Mesothelial cell of epicardium (in vitro differentiated cells): ENCODE results near the gene PARVA. TPM values are rescaled to one million over a fixed set of nuclear protein-coding genes. Genes with fewer than 3 reads are reported as not detected.

Source experiments
- DNase-seq, 2 experiments: peaks; one replicate each; pipeline ENCODE4 v3.0.0; 2021; ENCODE audit warnings: low spot score in 2 of 2; ENCODE audit not compliant: unreplicated experiment in 2 of 2
- H3K27ac Mint-ChIP-seq: 2 replicates; pipeline ENCODE4 v1.8.0; 2021; ENCODE audit warnings: mixed read lengths
- H3K27me3 Mint-ChIP-seq: 2 replicates; pipeline ENCODE4 v1.8.0; 2021; ENCODE audit warnings: low read depth, mixed read lengths
- H3K36me3 Mint-ChIP-seq: 2 replicates; pipeline ENCODE4 v1.8.0; 2021; ENCODE audit warnings: mixed read lengths
- H3K4me1 Mint-ChIP-seq: 2 replicates; pipeline ENCODE4 v1.8.0; 2021; ENCODE audit warnings: mixed read lengths
- H3K4me3 Mint-ChIP-seq: 2 replicates; pipeline ENCODE4 v1.8.0; 2021; ENCODE audit warnings: mild to moderate bottlenecking, moderate library complexity, mixed read lengths
- H3K9me3 Mint-ChIP-seq: 2 replicates; pipeline ENCODE4 v1.8.0; 2021; ENCODE audit warnings: mixed read lengths
- total RNA-seq: library from RNA; stranded (reverse); gene quantifications from 3 replicates; pipeline ENCODE4 v1.2.1, GENCODE V29; 2021
- TF ChIP-seq, protein P1 (sequence below): fragments of 200-600 bp; sonication (generic); IDR thresholded peaks from one replicate; pipeline ENCODE4 v1.5.0; 2021; ENCODE audit warnings: antibody characterized with exemption; ENCODE audit not compliant: unreplicated experiment

Gene PARVA
- total RNA-seq, 1 donor from 2014 or later, result 77.1 TPM

GRCh38 chr11:12458042-12458441, 80.7 kb downstream of the PARVA start:
- peaks cover 4% of the 10 kb centered on the region for H3K9me3 Mint-ChIP-seq
- peaks cover 19% of the 10 kb centered on the region for H3K4me1 Mint-ChIP-seq
- H3K36me3 Mint-ChIP-seq, result peaks cover 6% of the 10 kb centered on the region
- DNase-seq, result no peak
- no peak overlapping the region for H3K4me3 Mint-ChIP-seq
- TF ChIP-seq, protein P1, sequence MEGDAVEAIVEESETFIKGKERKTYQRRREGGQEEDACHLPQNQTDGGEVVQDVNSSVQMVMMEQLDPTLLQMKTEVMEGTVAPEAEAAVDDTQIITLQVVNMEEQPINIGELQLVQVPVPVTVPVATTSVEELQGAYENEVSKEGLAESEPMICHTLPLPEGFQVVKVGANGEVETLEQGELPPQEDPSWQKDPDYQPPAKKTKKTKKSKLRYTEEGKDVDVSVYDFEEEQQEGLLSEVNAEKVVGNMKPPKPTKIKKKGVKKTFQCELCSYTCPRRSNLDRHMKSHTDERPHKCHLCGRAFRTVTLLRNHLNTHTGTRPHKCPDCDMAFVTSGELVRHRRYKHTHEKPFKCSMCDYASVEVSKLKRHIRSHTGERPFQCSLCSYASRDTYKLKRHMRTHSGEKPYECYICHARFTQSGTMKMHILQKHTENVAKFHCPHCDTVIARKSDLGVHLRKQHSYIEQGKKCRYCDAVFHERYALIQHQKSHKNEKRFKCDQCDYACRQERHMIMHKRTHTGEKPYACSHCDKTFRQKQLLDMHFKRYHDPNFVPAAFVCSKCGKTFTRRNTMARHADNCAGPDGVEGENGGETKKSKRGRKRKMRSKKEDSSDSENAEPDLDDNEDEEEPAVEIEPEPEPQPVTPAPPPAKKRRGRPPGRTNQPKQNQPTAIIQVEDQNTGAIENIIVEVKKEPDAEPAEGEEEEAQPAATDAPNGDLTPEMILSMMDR, result no peak
- H3K27ac Mint-ChIP-seq, result no peak overlapping the region
- H3K27me3 Mint-ChIP-seq, result no peaks in the 10 kb centered on the region

GRCh38 chr11:12459374-12459773, 82.0 kb downstream of the PARVA start:
- TF ChIP-seq, protein P1, result no peak
- H3K4me1 Mint-ChIP-seq, result peaks cover 13% of the 10 kb centered on the region
- H3K27ac Mint-ChIP-seq, result peak overlapping the region; percentile 32
- no peak for DNase-seq
- H3K9me3 Mint-ChIP-seq, result peaks cover 15% of the 10 kb centered on the region
- H3K36me3 Mint-ChIP-seq, result peaks cover 15% of the 10 kb centered on the region
- no peak overlapping the region for H3K4me3 Mint-ChIP-seq
- H3K27me3 Mint-ChIP-seq, result no peaks in the 10 kb centered on the region

DNA sequence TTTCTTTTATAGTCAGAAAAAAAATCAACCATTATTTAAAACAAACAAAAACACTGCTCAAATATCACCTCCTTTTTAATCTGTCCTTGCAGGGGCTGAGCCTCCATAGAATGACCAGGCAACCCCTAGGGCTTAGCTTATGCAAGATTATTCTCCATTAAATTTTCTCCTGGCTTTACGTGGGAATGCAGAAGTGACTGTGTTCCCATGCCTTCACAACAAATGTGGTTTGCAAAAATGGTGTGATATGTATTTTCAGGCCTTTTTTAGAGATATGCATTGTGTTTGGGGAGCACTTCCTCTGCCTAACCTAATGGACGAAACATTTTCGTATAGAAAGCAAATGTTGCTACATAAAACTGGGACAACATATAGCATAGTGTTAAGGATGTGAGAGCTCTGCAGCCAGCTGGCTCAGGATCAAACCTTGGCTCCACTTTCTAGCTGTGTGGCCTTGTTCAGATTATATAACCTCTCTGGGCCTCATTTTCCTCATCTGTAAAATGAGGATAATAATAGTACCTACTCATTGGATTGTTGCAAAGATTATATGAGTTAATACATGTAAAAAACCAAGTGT, 82.6 kb downstream of the PARVA start:
- Mint-ChIP-seq H3K4me1 (peaks cover 12% of the 10 kb centered on the region), H3K27me3 (no peaks in the 10 kb centered on the region), H3K27ac (no peak overlapping the region), H3K9me3 (peaks cover 18% of the 10 kb centered on the region), H3K4me3 (no peak overlapping the region), H3K36me3 (peaks cover 17% of the 10 kb centered on the region)
- no peak for DNase-seq
- TF ChIP-seq, protein P1, result no peak

GRCh38 chr11:12460466-12460865, 83.1 kb downstream of the PARVA start:
- peaks cover 20% of the 10 kb centered on the region for H3K9me3 Mint-ChIP-seq
- TF ChIP-seq, protein P1, result no peak
- no peak overlapping the region for H3K27ac Mint-ChIP-seq
- no peak overlapping the region for H3K4me3 Mint-ChIP-seq
- H3K36me3 Mint-ChIP-seq, result peaks cover 18% of the 10 kb centered on the region
- H3K27me3 Mint-ChIP-seq, result no peaks in the 10 kb centered on the region
- no peak for DNase-seq
- peaks cover 12% of the 10 kb centered on the region for H3K4me1 Mint-ChIP-seq

GRCh38 chr11:12461516-12461915, 84.1 kb downstream of the PARVA start:
- H3K27ac Mint-ChIP-seq, result no peak overlapping the region
- peaks cover 9% of the 10 kb centered on the region for H3K4me1 Mint-ChIP-seq
- peaks cover 26% of the 10 kb centered on the region for H3K9me3 Mint-ChIP-seq
- DNase-seq, result no peak
- TF ChIP-seq, protein P1, result no peak
- H3K4me3 Mint-ChIP-seq, result no peak overlapping the region
- no peaks in the 10 kb centered on the region for H3K27me3 Mint-ChIP-seq
- peaks cover 21% of the 10 kb centered on the region for H3K36me3 Mint-ChIP-seq

DNA sequence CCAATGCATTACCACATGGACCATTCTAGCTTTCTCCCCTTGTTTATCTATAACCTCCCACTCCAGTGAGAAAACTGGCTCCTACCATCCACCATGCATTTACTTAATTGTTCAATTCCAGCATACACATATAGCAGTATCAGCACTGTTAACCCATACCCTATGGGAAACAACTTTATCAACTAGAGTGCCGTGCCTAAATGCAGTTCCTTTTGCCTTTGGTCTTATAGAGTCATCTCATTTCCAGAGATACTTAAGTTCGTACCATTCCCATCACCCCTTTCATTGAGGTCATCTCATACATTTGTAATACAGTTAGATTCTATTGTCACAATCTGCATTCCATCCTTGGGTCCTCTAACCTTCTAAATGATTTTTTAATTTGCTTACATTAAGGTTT, 86.9 kb downstream of the PARVA start:
- H3K9me3 Mint-ChIP-seq, result peaks cover 30% of the 10 kb centered on the region

More for the DNA sequence above, 86.9 kb downstream of the PARVA start:
- Mint-ChIP-seq H3K36me3 (peaks cover 23% of the 10 kb centered on the region), H3K27ac (no peak overlapping the region), H3K4me3 (no peak overlapping the region), H3K4me1 (peaks cover 15% of the 10 kb centered on the region), H3K27me3 (no peaks in the 10 kb centered on the region)
- TF ChIP-seq, protein P1, result no peak
- DNase-seq, result no peak
